GM19324 (cell line): ENCODE data around the gene BIRC6.

Experiments
- ATAC-seq: cut with Tn5 transposase; IDR thresholded peaks from one replicate; pipeline ENCODE4 v1.9.1; 2021; ENCODE audit warnings: mild to moderate bottlenecking, moderate library complexity; ENCODE audit not compliant: unreplicated experiment, low FRiP score

The BIRC6 gene

DNA sequence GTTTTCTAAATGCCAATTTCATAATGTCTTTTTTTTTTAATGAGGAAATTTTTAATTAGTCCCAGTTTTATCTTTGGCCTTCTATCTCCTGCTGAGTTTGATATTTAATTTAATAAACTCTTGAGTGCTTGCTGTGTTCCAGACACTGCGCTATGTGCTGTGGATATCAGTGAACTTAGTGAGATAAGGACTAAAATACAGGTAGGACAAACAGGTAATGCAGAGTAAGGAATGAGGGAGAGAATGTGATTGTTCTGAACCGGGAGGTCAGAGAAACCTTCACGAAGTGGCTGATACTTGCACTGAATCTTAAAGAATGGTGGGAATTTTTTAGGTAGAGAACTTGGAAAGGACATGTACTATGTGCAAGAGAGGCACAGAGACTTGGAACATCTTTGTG, 299.2 kb downstream of the BIRC6 start:
- ATAC-seq, result no peak

DNA sequence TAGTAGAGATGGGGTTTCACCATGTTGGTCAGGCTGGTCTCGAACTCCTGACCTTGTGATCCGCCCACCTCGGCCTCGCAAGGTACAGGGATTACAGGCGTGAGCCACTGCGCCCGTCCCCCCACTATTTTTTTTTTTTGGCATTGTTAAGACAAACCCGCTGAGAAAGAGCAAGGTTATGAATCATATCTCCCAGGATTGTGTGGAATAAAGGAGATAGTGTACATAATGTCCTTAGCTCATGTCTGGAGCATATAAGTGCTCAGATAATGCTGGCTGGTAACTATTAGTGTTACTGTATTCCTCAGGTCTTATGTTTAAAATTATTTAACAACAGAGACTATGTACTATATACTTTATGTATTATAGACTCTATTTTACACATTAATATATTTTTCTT, 307.0 kb downstream of the BIRC6 start:
- ATAC-seq, result no peak

DNA sequence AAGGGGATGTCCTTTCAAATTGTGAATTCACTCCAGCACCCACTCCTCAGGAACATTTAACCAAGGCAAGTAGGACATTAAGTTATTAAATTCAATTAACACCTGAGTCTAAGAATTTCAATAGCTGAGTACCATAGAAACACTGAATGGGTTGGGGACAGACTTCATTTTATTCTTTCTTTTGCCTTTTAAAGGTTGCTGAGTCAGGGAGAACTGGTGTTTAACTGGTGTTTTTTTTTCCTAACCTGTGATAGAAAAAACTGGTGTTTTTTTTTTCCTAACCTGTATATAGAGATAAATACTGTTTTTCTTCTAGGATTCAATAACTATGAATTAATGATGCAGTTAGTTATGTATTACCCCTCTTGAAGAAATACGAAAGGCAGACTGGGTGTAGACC, 309.9 kb downstream of the BIRC6 start:
- no peak for ATAC-seq

DNA sequence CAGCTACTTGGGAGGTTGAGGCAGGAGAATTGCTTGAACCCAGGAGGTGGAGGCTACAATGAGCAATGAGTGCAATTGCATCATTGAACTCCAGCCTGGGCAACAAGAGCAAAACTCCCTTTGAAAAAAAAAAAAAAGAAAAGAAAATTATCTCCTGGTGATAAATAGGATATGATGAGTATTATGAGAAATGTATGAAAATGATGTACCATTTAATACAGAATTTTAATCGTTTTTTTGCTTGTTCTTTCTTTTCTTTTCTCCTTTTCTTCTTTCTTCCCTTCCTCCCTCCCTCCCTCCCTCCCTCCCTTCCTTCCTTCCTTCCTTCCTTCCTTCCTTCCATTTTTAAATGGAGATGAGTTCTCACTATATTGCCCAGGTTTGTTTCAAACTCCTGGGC, 311.4 kb downstream of the BIRC6 start:
- ATAC-seq, result no peak
